Measurements from ENCODE around the gene HJURP.

Gene HJURP

GRCh38 chr2:233845301-233846060 lies 8.9 kb downstream of the HJURP start:
- no peaks in the 10 kb centered on the region for H3K27me3 ChIP-seq (ENCODE audit: insufficient read depth, low read length)
- H3K9me3 ChIP-seq (ENCODE audit: low read length), result no peaks in the 10 kb centered on the region
- peaks cover 93% of the 10 kb centered on the region for H3K36me3 ChIP-seq (ENCODE audit: insufficient read depth, low read length)
- H3K4me1 ChIP-seq (ENCODE audit: insufficient read depth, low read length), result no peaks in the 10 kb centered on the region
- no peak overlapping the region for H2AFZ ChIP-seq (ENCODE audit: low read depth, low read length)
- no peak overlapping the region for H3K4me3 ChIP-seq (ENCODE audit: low read length)

GRCh38 chr2:233844836-233845235 lies 9.5 kb downstream of the HJURP start:
- Histone ChIP-seq H3K4me1 (ENCODE audit: insufficient read depth, low read length) (no peaks in the 10 kb centered on the region), H2AFZ (ENCODE audit: low read depth, low read length) (no peak overlapping the region), H3K4me3 (ENCODE audit: low read length) (no peak overlapping the region), H3K36me3 (ENCODE audit: insufficient read depth, low read length) (peaks cover 93% of the 10 kb centered on the region), H3K27me3 (ENCODE audit: insufficient read depth, low read length) (no peaks in the 10 kb centered on the region), H3K9me3 (ENCODE audit: low read length) (no peaks in the 10 kb centered on the region)

GRCh38 chr2:233844064-233844807 lies 10.1 kb downstream of the HJURP start:
- H3K36me3 ChIP-seq (ENCODE audit: insufficient read depth, low read length), result peaks cover 93% of the 10 kb centered on the region
- H3K4me3 ChIP-seq (ENCODE audit: low read length), result no peak overlapping the region
- H3K4me1 ChIP-seq (ENCODE audit: insufficient read depth, low read length), result no peaks in the 10 kb centered on the region
- no peak overlapping the region for H2AFZ ChIP-seq (ENCODE audit: low read depth, low read length)
- H3K27me3 ChIP-seq (ENCODE audit: insufficient read depth, low read length), result no peaks in the 10 kb centered on the region
- no peaks in the 10 kb centered on the region for H3K9me3 ChIP-seq (ENCODE audit: low read length)

DNA sequence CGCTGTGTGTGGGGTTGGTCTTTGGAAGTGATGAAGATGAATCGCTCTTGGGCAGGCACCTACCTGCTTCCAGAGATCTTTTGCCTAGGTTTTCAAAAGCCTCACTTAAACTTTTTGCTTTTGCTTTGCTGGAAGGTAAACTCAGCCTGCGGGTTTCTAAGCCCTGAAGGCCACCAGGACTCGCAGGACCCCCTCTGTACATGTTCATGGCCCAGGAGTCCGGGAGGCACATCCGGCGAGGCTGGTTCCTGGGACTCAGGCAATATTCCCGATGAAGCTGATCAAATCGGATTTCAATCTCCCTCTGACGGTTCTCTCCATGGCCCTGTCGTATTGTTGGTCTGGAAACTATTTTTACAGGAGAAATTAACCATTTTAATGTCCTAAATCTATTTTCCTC lies 13.2 kb downstream of the HJURP start:
- no peak overlapping the region for H2AFZ ChIP-seq (ENCODE audit: low read depth, low read length)
- H3K4me3 ChIP-seq (ENCODE audit: low read length), result no peak overlapping the region
- H3K27me3 ChIP-seq (ENCODE audit: insufficient read depth, low read length), result no peaks in the 10 kb centered on the region
- no peaks in the 10 kb centered on the region for H3K4me1 ChIP-seq (ENCODE audit: insufficient read depth, low read length)
- no peaks in the 10 kb centered on the region for H3K9me3 ChIP-seq (ENCODE audit: low read length)
- H3K36me3 ChIP-seq (ENCODE audit: insufficient read depth, low read length), result peaks cover 90% of the 10 kb centered on the region

- Histone ChIP-seq H3K27me3 (ENCODE audit: insufficient read depth, low read length) (no peaks in the 10 kb centered on the region), H3K4me1 (ENCODE audit: insufficient read depth, low read length) (no peaks in the 10 kb centered on the region), H3K36me3 (ENCODE audit: insufficient read depth, low read length) (peaks cover 91% of the 10 kb centered on the region)
Observed at GRCh38 chr2:233840520-233840919, 13.8 kb downstream of the HJURP start.

DNA sequence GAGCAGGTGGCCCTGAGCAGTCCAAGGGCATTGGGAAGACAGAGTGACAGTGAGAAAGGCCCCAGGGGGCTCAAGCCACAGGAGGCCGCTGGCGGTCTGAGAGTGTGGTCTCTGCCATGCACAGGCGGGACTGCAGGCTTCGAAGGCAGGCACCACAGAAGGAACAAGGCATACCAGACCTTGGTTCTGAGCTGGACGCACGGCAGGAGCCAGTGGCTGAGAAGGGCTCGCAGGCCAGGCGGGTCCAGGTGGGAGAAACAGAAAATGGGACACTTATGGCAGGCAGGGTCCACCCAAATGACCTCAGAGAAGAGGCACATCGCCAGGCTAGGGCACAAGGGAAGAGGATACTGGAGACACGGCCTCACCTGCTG lies 14.9 kb downstream of the HJURP start:
- Histone ChIP-seq H3K27me3 (ENCODE audit: insufficient read depth, low read length) (no peaks in the 10 kb centered on the region), H3K36me3 (ENCODE audit: insufficient read depth, low read length) (peaks cover 94% of the 10 kb centered on the region), H3K9me3 (ENCODE audit: low read length) (no peaks in the 10 kb centered on the region), H3K4me3 (ENCODE audit: low read length) (no peak overlapping the region), H2AFZ (ENCODE audit: low read depth, low read length) (no peak overlapping the region), H3K4me1 (ENCODE audit: insufficient read depth, low read length) (no peaks in the 10 kb centered on the region)

More at GRCh38 chr2:233840520-233840919, 13.8 kb downstream of the HJURP start:
- no peaks in the 10 kb centered on the region for H3K9me3 ChIP-seq (ENCODE audit: low read length)
- no peak overlapping the region for H2AFZ ChIP-seq (ENCODE audit: low read depth, low read length)
- no peak overlapping the region for H3K4me3 ChIP-seq (ENCODE audit: low read length)

- no peaks in the 10 kb centered on the region for H3K4me1 ChIP-seq (ENCODE audit: insufficient read depth, low read length)
- no peak overlapping the region for H2AFZ ChIP-seq (ENCODE audit: low read depth, low read length)
- no peak overlapping the region for H3K4me3 ChIP-seq (ENCODE audit: low read length)
- peaks cover 91% of the 10 kb centered on the region for H3K36me3 ChIP-seq (ENCODE audit: insufficient read depth, low read length)
- H3K9me3 ChIP-seq (ENCODE audit: low read length), result no peaks in the 10 kb centered on the region
- H3K27me3 ChIP-seq (ENCODE audit: insufficient read depth, low read length), result no peaks in the 10 kb centered on the region
Observed at GRCh38 chr2:233838726-233839446, 15.4 kb downstream of the HJURP start.

DNA sequence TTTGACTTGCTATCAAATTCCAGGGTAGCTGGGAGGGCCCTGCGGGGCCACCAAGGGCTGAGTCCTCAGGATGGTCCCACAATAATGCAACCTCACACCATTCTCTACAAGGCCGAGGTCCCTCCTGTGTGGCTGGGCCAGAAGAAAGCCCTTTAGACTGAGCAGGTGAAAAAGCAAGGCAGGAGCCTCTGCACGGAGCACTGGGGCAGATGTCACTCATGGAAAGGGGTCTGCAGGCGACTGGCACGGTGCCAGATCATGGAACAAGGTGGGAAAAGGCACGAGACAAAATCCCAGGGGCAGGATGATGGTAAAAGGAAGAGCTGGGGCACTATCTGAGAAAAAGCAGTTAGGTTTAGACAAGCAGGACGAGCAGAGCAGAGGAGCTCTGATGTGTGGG lies 16.1 kb downstream of the HJURP start:
- H3K9me3 ChIP-seq (ENCODE audit: low read length), result no peaks in the 10 kb centered on the region
- H3K36me3 ChIP-seq (ENCODE audit: insufficient read depth, low read length), result peaks cover 85% of the 10 kb centered on the region
- no peak overlapping the region for H3K4me3 ChIP-seq (ENCODE audit: low read length)
- H3K27me3 ChIP-seq (ENCODE audit: insufficient read depth, low read length), result no peaks in the 10 kb centered on the region
- peaks cover 1% of the 10 kb centered on the region for H3K4me1 ChIP-seq (ENCODE audit: insufficient read depth, low read length)
- no peak overlapping the region for H2AFZ ChIP-seq (ENCODE audit: low read depth, low read length)

DNA sequence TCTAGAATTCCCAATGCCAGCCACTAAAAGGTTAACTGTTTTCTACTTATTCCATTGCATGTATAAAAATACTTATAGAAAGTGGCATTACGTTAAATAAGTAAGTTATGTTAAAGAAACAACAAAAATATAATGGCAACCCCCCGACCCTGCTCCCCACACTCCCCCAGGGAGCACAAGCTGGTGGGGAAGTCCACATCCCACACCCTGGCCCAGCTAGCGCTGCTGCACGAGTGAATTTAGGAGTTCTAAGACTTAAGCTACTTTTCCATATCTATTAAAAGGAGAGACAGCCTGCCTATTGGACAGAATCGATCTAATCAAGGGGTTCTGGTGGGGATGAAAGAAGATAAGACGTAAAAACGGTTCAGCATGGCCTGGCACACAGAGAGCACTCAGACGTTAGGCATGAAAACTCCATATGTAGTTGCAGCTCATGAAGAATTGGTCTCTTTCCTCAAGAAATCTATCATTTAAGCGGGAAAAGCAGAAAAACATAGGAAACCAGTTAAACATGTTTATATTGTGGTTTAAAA lies 16.6 kb downstream of the HJURP start:
- Histone ChIP-seq H3K27me3 (ENCODE audit: insufficient read depth, low read length) (no peaks in the 10 kb centered on the region), H3K9me3 (ENCODE audit: low read length) (no peaks in the 10 kb centered on the region), H2AFZ (ENCODE audit: low read depth, low read length) (no peak overlapping the region), H3K36me3 (ENCODE audit: insufficient read depth, low read length) (peaks cover 80% of the 10 kb centered on the region), H3K4me3 (ENCODE audit: low read length) (no peak overlapping the region), H3K4me1 (ENCODE audit: insufficient read depth, low read length) (peaks cover 2% of the 10 kb centered on the region)

DNA sequence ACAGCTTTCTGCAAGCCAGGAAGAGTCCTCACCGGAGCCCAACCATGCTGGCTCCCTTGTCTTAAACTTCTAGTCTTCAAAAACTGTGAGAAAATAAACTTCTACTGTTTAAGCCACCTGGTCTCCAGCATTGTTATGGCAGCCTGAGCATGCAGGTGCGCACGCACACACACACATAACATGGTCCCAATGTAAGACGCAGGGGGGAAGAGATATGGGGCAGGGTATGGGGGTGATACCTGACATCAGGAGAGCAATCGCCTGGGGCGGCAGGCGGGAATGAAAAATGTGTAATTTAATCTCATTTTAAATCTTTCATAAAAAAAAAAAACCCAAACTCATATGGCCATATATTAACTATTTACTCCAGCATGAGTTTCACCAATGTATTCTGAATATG lies 18.0 kb downstream of the HJURP start:
- Histone ChIP-seq H3K4me3 (ENCODE audit: low read length) (no peak overlapping the region), H3K4me1 (ENCODE audit: insufficient read depth, low read length) (peaks cover 7% of the 10 kb centered on the region), H3K27me3 (ENCODE audit: insufficient read depth, low read length) (no peaks in the 10 kb centered on the region), H2AFZ (ENCODE audit: low read depth, low read length) (no peak overlapping the region), H3K36me3 (ENCODE audit: insufficient read depth, low read length) (peaks cover 68% of the 10 kb centered on the region), H3K9me3 (ENCODE audit: low read length) (no peaks in the 10 kb centered on the region)

DNA sequence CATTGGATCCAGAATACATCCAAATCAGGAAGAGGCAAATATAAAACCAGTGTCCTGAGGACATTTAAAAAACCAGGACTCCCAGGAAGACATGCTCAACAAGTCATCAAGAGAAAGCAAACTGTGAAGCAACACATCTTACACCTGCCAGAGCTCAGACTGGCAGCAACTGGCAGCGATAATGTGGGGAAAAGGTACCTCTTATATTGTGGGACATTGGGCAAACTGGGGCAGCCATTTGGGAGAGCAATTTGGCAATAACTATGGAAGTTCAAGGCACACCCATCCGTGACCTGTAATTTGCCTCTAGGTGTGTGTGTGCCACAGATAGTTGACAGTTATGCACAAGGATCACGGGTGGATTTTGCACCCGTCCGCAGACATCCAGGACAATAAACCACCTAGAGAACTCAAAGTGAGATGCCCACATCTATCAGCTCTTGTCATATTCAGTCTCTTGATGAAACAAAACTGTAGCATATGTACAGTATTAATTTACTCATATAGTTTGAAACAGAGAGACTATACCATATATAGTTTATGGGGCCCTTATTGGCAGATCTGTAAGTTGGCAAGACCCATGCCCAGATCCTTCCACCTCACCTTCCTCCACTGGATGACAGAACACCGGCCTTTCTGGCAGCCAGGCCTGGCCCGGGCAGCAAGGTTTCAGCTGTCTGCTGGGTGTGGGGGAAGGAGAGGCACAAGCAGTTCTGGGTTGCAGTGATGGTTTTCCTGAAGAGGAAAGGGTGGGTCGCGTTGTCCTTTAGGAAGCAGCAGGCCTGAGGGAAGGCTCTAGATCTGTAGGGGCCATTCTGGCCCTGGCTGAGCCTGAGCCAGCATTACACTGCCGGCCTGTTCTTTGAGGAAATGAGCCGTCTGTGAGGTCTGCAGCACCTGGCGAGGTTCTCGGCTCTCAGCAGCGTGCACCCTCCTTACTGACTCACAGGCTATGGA lies 18.8 kb downstream of the HJURP start:
- Histone ChIP-seq H3K27me3 (ENCODE audit: insufficient read depth, low read length) (no peaks in the 10 kb centered on the region), H3K9me3 (ENCODE audit: low read length) (no peaks in the 10 kb centered on the region), H3K4me3 (ENCODE audit: low read length) (no peak overlapping the region), H2AFZ (ENCODE audit: low read depth, low read length) (no peak overlapping the region), H3K4me1 (ENCODE audit: insufficient read depth, low read length) (peaks cover 7% of the 10 kb centered on the region), H3K36me3 (ENCODE audit: insufficient read depth, low read length) (peaks cover 59% of the 10 kb centered on the region)

DNA sequence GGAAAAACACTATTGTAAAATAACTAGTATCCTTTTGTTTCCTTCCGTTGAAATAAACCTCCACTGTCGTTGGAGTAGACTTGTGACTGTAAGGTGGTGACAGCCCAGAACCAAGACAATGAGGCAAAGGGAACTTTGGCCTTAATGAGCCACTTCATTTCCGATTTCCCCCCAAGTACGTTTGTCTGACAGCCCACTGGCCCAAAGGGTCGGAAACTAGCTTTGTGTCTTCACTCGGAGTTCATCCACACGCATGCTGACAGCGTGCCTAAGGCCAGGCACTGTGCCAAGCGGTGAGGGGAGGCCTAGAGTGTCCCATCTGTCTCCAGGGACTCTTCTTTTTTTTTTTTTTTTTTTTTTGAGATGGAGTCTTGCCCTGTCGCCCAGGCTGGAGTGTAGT lies 21.0 kb downstream of the HJURP start:
- H3K4me3 ChIP-seq (ENCODE audit: low read length), result no peak overlapping the region
- no peaks in the 10 kb centered on the region for H3K9me3 ChIP-seq (ENCODE audit: low read length)
- H3K27me3 ChIP-seq (ENCODE audit: insufficient read depth, low read length), result no peaks in the 10 kb centered on the region
- peaks cover 7% of the 10 kb centered on the region for H3K4me1 ChIP-seq (ENCODE audit: insufficient read depth, low read length)
- H3K36me3 ChIP-seq (ENCODE audit: insufficient read depth, low read length), result peaks cover 37% of the 10 kb centered on the region
- no peak overlapping the region for H2AFZ ChIP-seq (ENCODE audit: low read depth, low read length)

Data from neuron (in vitro differentiated cells).